Measurements from ENCODE around the gene OTUB1.
"Not testable (repeated sequence)": the region's sequence is repeated elsewhere in the genome, so short reads cannot be mapped to it uniquely, and the experiment has no call there.

Gene OTUB1

GRCh38 chr11:63986156-63986931 lies at the start of gene OTUB1:
Gene OTUB1, plus strand, starts transcription at chr11:63986438. Its CDS starts 19 bp downstream, at chr11:63986457.
- DNase-seq (ENCODE audit: low read depth in 2 of 3, low spot score in 1 of 3): peak; percentile 76 to 83 (median 81)

- no peak for DNase-seq (ENCODE audit: low read depth in 2 of 3, low spot score in 1 of 3)
These were observed 48.3 kb upstream of the OTUB1 start for GRCh38 chr11:63937713-63938478.

GRCh38 chr11:63938479-63939396 lies 47.5 kb upstream of the OTUB1 start, which contains the start of gene NAA40:
Gene NAA40, plus strand, starts transcription at chr11:63939002. Its CDS starts 95 bp downstream, at chr11:63939097.
- peak; percentile 87 to 93 (median 92) for DNase-seq (ENCODE audit: low read depth in 2 of 3, low spot score in 1 of 3)

- no peak for DNase-seq (ENCODE audit: low read depth in 2 of 3, low spot score in 1 of 3)
These were observed 46.8 kb upstream of the OTUB1 start for GRCh38 chr11:63939397-63939891.

- no peak for DNase-seq (ENCODE audit: low read depth in 2 of 3, low spot score in 1 of 3)
These were observed 45.5 kb upstream of the OTUB1 start for GRCh38 chr11:63940786-63941185.

- no peak for DNase-seq (ENCODE audit: low read depth in 2 of 3, low spot score in 1 of 3)
These were observed 44.3 kb upstream of the OTUB1 start for GRCh38 chr11:63941901-63942300.

GRCh38 chr11:63942803-63943202 lies 43.4 kb upstream of the OTUB1 start:
- DNase-seq (ENCODE audit: low read depth in 2 of 3, low spot score in 1 of 3): no peak

GRCh38 chr11:63944987-63945386 lies 41.3 kb upstream of the OTUB1 start:
- DNase-seq (ENCODE audit: low read depth in 2 of 3, low spot score in 1 of 3): no peak

GRCh38 chr11:63945477-63946163 lies 40.6 kb upstream of the OTUB1 start:
- peak; percentile 17 to 32 (median 30) for DNase-seq (ENCODE audit: low read depth in 2 of 3, low spot score in 1 of 3)

- no peak for DNase-seq (ENCODE audit: low read depth in 2 of 3, low spot score in 1 of 3)
These were observed 34.3 kb upstream of the OTUB1 start for GRCh38 chr11:63951779-63952536.

GRCh38 chr11:63952570-63952969 lies 33.7 kb upstream of the OTUB1 start:
- no peak for DNase-seq (ENCODE audit: low read depth in 2 of 3, low spot score in 1 of 3)

GRCh38 chr11:63958008-63958407 lies 28.2 kb upstream of the OTUB1 start:
- no peak for DNase-seq (ENCODE audit: low read depth in 2 of 3, low spot score in 1 of 3)

GRCh38 chr11:63961608-63962412 lies 24.4 kb upstream of the OTUB1 start:
- DNase-seq (ENCODE audit: low read depth in 2 of 3, low spot score in 1 of 3): no peak

GRCh38 chr11:63963895-63964294 lies 22.3 kb upstream of the OTUB1 start:
- not testable (repeated sequence) for DNase-seq (ENCODE audit: low read depth in 2 of 3, low spot score in 1 of 3)

GRCh38 chr11:63966444-63966843 lies 19.8 kb upstream of the OTUB1 start:
- DNase-seq (ENCODE audit: low read depth in 2 of 3, low spot score in 1 of 3): no peak

GRCh38 chr11:63969461-63969860 lies 16.8 kb upstream of the OTUB1 start:
- DNase-seq (ENCODE audit: low read depth in 2 of 3, low spot score in 1 of 3): no peak

GRCh38 chr11:63970902-63971301 lies 15.3 kb upstream of the OTUB1 start:
- no peak for DNase-seq (ENCODE audit: low read depth in 2 of 3, low spot score in 1 of 3)

GRCh38 chr11:63973912-63974258 lies 12.4 kb upstream of the OTUB1 start:
- not testable (repeated sequence) for DNase-seq (ENCODE audit: low read depth in 2 of 3, low spot score in 1 of 3)

Data from stimulated activated CD4-positive, alpha-beta T cell treated with anti-CD3 and anti-CD28 coated beads, Interleukin-12 subunit alpha, Interleukin-12 subunit beta, amount 100 ng/mL, for 48 hours (primary cell).